ENCODE data around the gene SURF6. TPM values are rescaled to one million over a fixed set of nuclear protein-coding genes. Genes with fewer than 3 reads are reported as not detected.
A peak's percentile ranks its signal among the peaks of the same experiment; 100 is the strongest.

SURF6 gene
- total RNA-seq, 1 donor = 7.6 TPM

GRCh38 chr9:133382507-133383141 lies 46.6 kb upstream of the SURF6 start:
- Histone ChIP-seq H3K36me3 (ENCODE audit: insufficient read depth, low read length) (no peaks in the 10 kb centered on the region), H3K4me2 (ENCODE audit: insufficient read depth, low read length) (no peak overlapping the region), H3K27me3 (ENCODE audit: insufficient read depth, low read length) (no peaks in the 10 kb centered on the region), H3K4me3 (ENCODE audit: insufficient read depth, low read length) (no peak overlapping the region), H3K79me2 (ENCODE audit: insufficient read depth, low read length) (no peaks in the 10 kb centered on the region), H2AFZ (ENCODE audit: low read length) (no peak overlapping the region), H4K20me1 (ENCODE audit: insufficient read depth, low read length) (no peaks in the 10 kb centered on the region), H3K27ac (ENCODE audit: low read depth, low read length) (no peak overlapping the region), H3K9me3 (ENCODE audit: low read depth, low read length) (no peaks in the 10 kb centered on the region), H3K4me1 (ENCODE audit: insufficient read depth, low read length) (no peaks in the 10 kb centered on the region)
- no peak for TF ChIP-seq CTCF (IDR thresholded peaks at IDR 0.05; ENCODE audit: extremely low read depth, low read depth, low read length)
- DNase-seq (ENCODE audit: insufficient read length, low spot score, missing footprints) = no peak

GRCh38 chr9:133380734-133381133 lies 44.7 kb upstream of the SURF6 start:
- Histone ChIP-seq H3K27ac (ENCODE audit: low read depth, low read length) (no peak overlapping the region), H3K9me3 (ENCODE audit: low read depth, low read length) (no peaks in the 10 kb centered on the region), H3K4me3 (ENCODE audit: insufficient read depth, low read length) (no peak overlapping the region), H3K79me2 (ENCODE audit: insufficient read depth, low read length) (peaks cover 1% of the 10 kb centered on the region), H2AFZ (ENCODE audit: low read length) (no peak overlapping the region), H3K4me2 (ENCODE audit: insufficient read depth, low read length) (no peak overlapping the region), H3K27me3 (ENCODE audit: insufficient read depth, low read length) (no peaks in the 10 kb centered on the region), H4K20me1 (ENCODE audit: insufficient read depth, low read length) (no peaks in the 10 kb centered on the region), H3K4me1 (ENCODE audit: insufficient read depth, low read length) (peaks cover 7% of the 10 kb centered on the region), H3K36me3 (ENCODE audit: insufficient read depth, low read length) (no peaks in the 10 kb centered on the region)
- DNase-seq (ENCODE audit: insufficient read length, low spot score, missing footprints) = no peak
- no peak for TF ChIP-seq CTCF (IDR thresholded peaks at IDR 0.05; ENCODE audit: extremely low read depth, low read depth, low read length)

GRCh38 chr9:133379153-133380086 lies 43.4 kb upstream of the SURF6 start:
- peak; percentile 23 for DNase-seq (ENCODE audit: insufficient read length, low spot score, missing footprints)
- Histone ChIP-seq H3K27me3 (ENCODE audit: insufficient read depth, low read length) (no peaks in the 10 kb centered on the region), H3K4me1 (ENCODE audit: insufficient read depth, low read length) (peaks cover 7% of the 10 kb centered on the region), H2AFZ (ENCODE audit: low read length) (no peak overlapping the region), H3K36me3 (ENCODE audit: insufficient read depth, low read length) (no peaks in the 10 kb centered on the region), H3K4me3 (ENCODE audit: insufficient read depth, low read length) (no peak overlapping the region), H3K4me2 (ENCODE audit: insufficient read depth, low read length) (no peak overlapping the region), H3K79me2 (ENCODE audit: insufficient read depth, low read length) (peaks cover 15% of the 10 kb centered on the region), H3K27ac (ENCODE audit: low read depth, low read length) (no peak overlapping the region), H3K9me3 (ENCODE audit: low read depth, low read length) (no peaks in the 10 kb centered on the region), H4K20me1 (ENCODE audit: insufficient read depth, low read length) (peaks cover 7% of the 10 kb centered on the region)
- TF ChIP-seq CTCF (IDR thresholded peaks at IDR 0.05; ENCODE audit: extremely low read depth, low read depth, low read length) = no peak

- no peaks in the 10 kb centered on the region for H3K27me3 ChIP-seq (ENCODE audit: insufficient read depth, low read length)
- DNase-seq (ENCODE audit: insufficient read length, low spot score, missing footprints) = peak; percentile 56
- TF ChIP-seq CTCF (IDR thresholded peaks at IDR 0.05; ENCODE audit: extremely low read depth, low read depth, low read length) = no peak
- H3K36me3 ChIP-seq (ENCODE audit: insufficient read depth, low read length) = peaks cover 4% of the 10 kb centered on the region
- H3K79me2 ChIP-seq (ENCODE audit: insufficient read depth, low read length) = peaks cover 24% of the 10 kb centered on the region
- no peaks in the 10 kb centered on the region for H3K9me3 ChIP-seq (ENCODE audit: low read depth, low read length)
- no peak overlapping the region for H3K27ac ChIP-seq (ENCODE audit: low read depth, low read length)
- no peak overlapping the region for H3K4me3 ChIP-seq (ENCODE audit: insufficient read depth, low read length)
- peaks cover 14% of the 10 kb centered on the region for H3K4me1 ChIP-seq (ENCODE audit: insufficient read depth, low read length)
- no peak overlapping the region for H2AFZ ChIP-seq (ENCODE audit: low read length)
- no peak overlapping the region for H3K4me2 ChIP-seq (ENCODE audit: insufficient read depth, low read length)
- H4K20me1 ChIP-seq (ENCODE audit: insufficient read depth, low read length) = peaks cover 15% of the 10 kb centered on the region
Observed at GRCh38 chr9:133378408-133378962, 42.5 kb upstream of the SURF6 start.

Data from osteoblast (primary cell).